HepG2 (cell line): Measurements from ENCODE around the gene MAP3K5. TPM values are rescaled to one million over a fixed set of nuclear protein-coding genes. Genes with fewer than 3 reads are reported as not detected.

Experiments
- ATAC-seq: fragments of 200-7000 bp; cut with Tn5 transposase; 3 replicates; pipeline ENCODE4 v1.9.1; 2020; ENCODE audit warnings: mild to moderate bottlenecking, moderate library complexity
- BruUV-seq: library from RNA; stranded (reverse); fragments of 400-500 nt; replicated peaks from 2 replicates; lab custom pipeline; 2021; lab: Mats Ljungman, UMichigan
- CTCF ChIA-PET: fragments of 300-600 bp; formaldehyde crosslinking; extraction: SDS; loops from one replicate; lab custom pipeline; 2021; ENCODE audit warnings: low total read pairs, inconsistent platforms, low intra/inter-chr PET ratio; lab: Yijun Ruan, JAX
- POLR2A ChIA-PET: fragments of 350-600 bp; sonication (Branson Sonifier 250); formaldehyde crosslinking; loops from one replicate; lab custom pipeline; 2020; ENCODE audit warnings: antibody characterized with exemption, inconsistent platforms; lab: Yijun Ruan, JAX
- DNase-seq: peaks from one replicate; pipeline ENCODE4 v3.0.0-alpha.2; 2015; ENCODE audit warnings: low spot score
- FAIRE-seq: peaks from 3 replicates; lab custom pipeline; 2011; peaks lifted over from hg19 to GRCh38; lab: Jason Lieb, UNC
- H2AFZ ChIP-seq: one replicate; pipeline ENCODE4 v1.6.1; 2011; ENCODE audit warnings: low read length, inconsistent platforms
- H3K27ac ChIP-seq: fragments of 300-600 bp; 3 replicates; pipeline ENCODE4 v1.8.0; 2011; ENCODE audit warnings: mixed run types, mild to moderate bottlenecking, mixed read lengths, low read length, inconsistent platforms; ENCODE audit not compliant: insufficient read depth; ENCODE audit errors: extremely low read length
- H3K27me3 ChIP-seq, 2 experiments: fragments of 200-600 bp in 1 of 2; 2 replicates in 1 of 2; 3 replicates in 1 of 2; pipeline versions ENCODE4 v1.6.0 to v1.8.0; 2011; ENCODE audit warnings: low read length in 2 of 2, mild to moderate bottlenecking in 2 of 2, moderate library complexity in 2 of 2, inconsistent platforms in 1 of 2; ENCODE audit not compliant: insufficient read depth in 2 of 2, control insufficient read depth in 1 of 2
- H3K36me3 ChIP-seq, 2 experiments: fragments of 200-600 bp in 1 of 2; replicated peaks in 1 of 2; 2 replicates in 1 of 2; 3 replicates in 1 of 2; pipeline versions ENCODE4 v1.5.1 to v1.8.0; 2011; ENCODE audit warnings: low read length in 2 of 2, inconsistent platforms in 1 of 2; ENCODE audit not compliant: insufficient read depth in 2 of 2, control insufficient read depth in 1 of 2
- H3K4me1 ChIP-seq: 2 replicates; pipeline ENCODE4 v1.5.1; 2012; ENCODE audit warnings: low read length, inconsistent platforms; ENCODE audit not compliant: insufficient read depth
- H3K4me2 ChIP-seq: 2 replicates; pipeline ENCODE4 v1.6.0; 2011; ENCODE audit warnings: low read depth, low read length, inconsistent platforms
- H3K4me3 ChIP-seq, 3 experiments: fragments of 200-600 bp in 1 of 3; sonication (generic), shearing (Covaris generic) in 1 of 3; replicated peaks in 1 of 3; 2 replicates each; pipeline ENCODE4 v1.5.1; 2011 to 2016; ENCODE audit warnings: low read length in 3 of 3, inconsistent platforms in 2 of 3, low read depth in 2 of 3, mild to moderate bottlenecking in 2 of 3, control low read depth in 1 of 3, mixed read lengths in 1 of 3; ENCODE audit not compliant: insufficient read depth in 1 of 3
- H3K79me2 ChIP-seq: one replicate; pipeline ENCODE4 v1.6.1; 2011; ENCODE audit warnings: low read length, inconsistent platforms; ENCODE audit not compliant: insufficient read depth
- H3K9ac ChIP-seq: 2 replicates; pipeline ENCODE4 v1.6.0; 2011; ENCODE audit warnings: mild to moderate bottlenecking, low read depth, low read length, inconsistent platforms; ENCODE audit not compliant: insufficient read depth
- H3K9me3 ChIP-seq: 2 replicates; pipeline ENCODE4 v1.5.1; 2012; ENCODE audit warnings: mild to moderate bottlenecking, low read length
- H4K20me1 ChIP-seq: 2 replicates; pipeline ENCODE4 v1.6.0; 2011; ENCODE audit warnings: inconsistent platforms, mild to moderate bottlenecking, low read length, moderate library complexity; ENCODE audit not compliant: insufficient read depth
- EEA1 ChIP-seq: sonication (generic); formaldehyde crosslinking; IDR thresholded peaks from 2 replicates; pipeline ENCODE4 v1.5.1; 2020; ENCODE audit warnings: mild to moderate bottlenecking, missing genetic modification reagents, borderline replicate concordance
- FOXJ3 ChIP-seq: sonication (generic); formaldehyde crosslinking; IDR thresholded peaks from 2 replicates; pipeline ENCODE4 v1.4.0; 2020; ENCODE audit warnings: missing genetic modification reagents, mild to moderate bottlenecking, borderline replicate concordance
- KMT2B ChIP-seq: IDR thresholded peaks from 2 replicates; pipeline ENCODE4 v1.6.1; 2016; ENCODE audit warnings: missing genetic modification reagents, missing compliant biosample characterization
- MAFF ChIP-seq: IDR thresholded peaks from 2 replicates; pipeline ENCODE4 v1.6.1; 2011; ENCODE audit warnings: low read depth, low read length, improper control_type of control experiment
- MAFK ChIP-seq, 2 experiments: IDR thresholded peaks in 1 of 2; conservative IDR thresholded peaks in 1 of 2; 2 replicates each; pipeline ENCODE4 v1.6.1; 2011; ENCODE audit warnings: improper control_type of control experiment in 2 of 2, low read length in 2 of 2
- SMAD3 ChIP-seq: sonication (generic); formaldehyde crosslinking; IDR thresholded peaks from 2 replicates; pipeline ENCODE4 v1.4.0; 2020; ENCODE audit warnings: missing genetic modification reagents
- TMF1 ChIP-seq: sonication (generic); formaldehyde crosslinking; IDR thresholded peaks from 2 replicates; pipeline ENCODE4 v1.8.1; 2022; ENCODE audit warnings: low read depth, missing genetic modification reagents
- ZBTB8A ChIP-seq: sonication (generic); formaldehyde crosslinking; IDR thresholded peaks from 2 replicates; pipeline ENCODE4 v1.4.0; 2020; ENCODE audit warnings: mild to moderate bottlenecking, low read depth, missing genetic modification reagents, borderline replicate concordance
- ZFX ChIP-seq: sonication (generic); formaldehyde crosslinking; IDR thresholded peaks from 2 replicates; pipeline ENCODE4 v1.4.0; 2020; ENCODE audit warnings: mild to moderate bottlenecking, low read depth, missing genetic modification reagents, moderate library complexity
- WGBS: methylation state at CpG from one replicate; pipeline ENCODE4 v1.1.6; 2017; ENCODE audit warnings: low lambda C conversion rate; 5-methylcytosine and 5-hydroxymethylcytosine counted together
- in situ Hi-C: cut with HindIII; loops from 2 replicates; pipeline ENCODE4 v1.10.0; 2017; ENCODE audit warnings: low pct_unique_long_range_greater_than_20kb; ENCODE audit not compliant: extremely low pct_ligation_motif_present
- intact Hi-C: fragments of 100-400 bp; cut with micrococcal nuclease; formaldehyde crosslinking; loops from one replicate; pipeline ENCODE4 v1.10.0; 2022; ENCODE audit not compliant: unreplicated experiment
- polyA plus RNA-seq, 8 experiments: library from polyadenylated mRNA; depleted of rRNA in 3 of 8; stranded (reverse) in 7 of 8; unstranded in 1 of 8; fragments of >200 nt; fragmentation: Illumina TruSeq in 4 of 8; extraction: Trizol in 4 of 8; gene quantifications; 2 replicates each; pipeline versions ENCODE4 v1.2.1 to v1.2.3, GENCODE V29; 2011 to 2016; ENCODE audit warnings: low read depth in 4 of 8, missing spikeins in 1 of 8, mixed read lengths in 1 of 8; ENCODE audit not compliant: insufficient read depth in 1 of 8
- total RNA-seq, 5 experiments: library from RNA; depleted of rRNA; stranded (reverse); fragments of >200 nt; fragmentation: Illumina TruSeq; extraction: Trizol; gene quantifications; 2 replicates each; pipeline ENCODE4 v1.2.3, GENCODE V29; 2016; ENCODE audit warnings: low read depth in 1 of 5
- TF ChIP-seq, protein P1 (sequence below): sonication (generic); formaldehyde crosslinking; IDR thresholded peaks from 2 replicates; pipeline ENCODE4 v1.5.0; 2020; ENCODE audit warnings: missing genetic modification reagents, mild to moderate bottlenecking, borderline replicate concordance

The MAP3K5 gene
- total and polyA plus RNA-seq, 2 of the 13 experiments (the other 11 are each of a cell fraction or from before 2014, with no cell fraction given): not detected

GRCh38 chr6:136720045-136720770 lies 72.1 kb downstream of the MAP3K5 start:
- ChIA-PET POLR2A (no interaction called here), CTCF (no interaction called here)
- Histone ChIP-seq H3K9ac (no peak overlapping the region), H3K9me3 (no peaks in the 10 kb centered on the region; the same call in 1 of the 2 replicates), H3K4me1 (no peaks in the 10 kb centered on the region), H3K79me2 (no peaks in the 10 kb centered on the region), H3K27me3 (no peaks in the 10 kb centered on the region; a peak in 1 of 5 replicates), H3K4me2 (no peak overlapping the region), H2AFZ (no peak overlapping the region), H4K20me1 (no peaks in the 10 kb centered on the region), H3K36me3 (no peaks in the 10 kb centered on the region), H3K4me3 (no peak overlapping the region), H3K27ac (no peak overlapping the region)
- intact Hi-C loops (no loop called here), in situ Hi-C loops (no loop called here)
- BruUV-seq: no TSS peak
- FAIRE-seq: no peak
- no peak for DNase-seq
- no peak for TF ChIP-seq ZBTB8A (CRISPR knock-in tag)
- peak; percentile 98 for TF ChIP-seq MAFK (conservative IDR thresholded peaks at IDR 0.05 in 1 of 2, IDR thresholded peaks at IDR 0.05 in 1 of 2; ENCODE audit: low read length in 2 of 2)
- TF ChIP-seq MAFF: peak; percentile 98
- TF ChIP-seq, protein P1, sequence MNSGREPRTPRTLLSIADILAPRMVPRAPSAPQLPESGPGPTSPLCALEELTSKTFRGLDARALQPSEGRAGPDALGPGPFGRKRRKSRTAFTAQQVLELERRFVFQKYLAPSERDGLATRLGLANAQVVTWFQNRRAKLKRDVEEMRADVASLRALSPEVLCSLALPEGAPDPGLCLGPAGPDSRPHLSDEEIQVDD (CRISPR knock-in tag): no peak
- no peak for TF ChIP-seq EEA1 (CRISPR knock-in tag)
- no peak for ATAC-seq
- WGBS: 39% methylated on average over 13 of the region's 13 CpGs

- intact Hi-C loops: no loop called here
- BruUV-seq: no TSS peak
- FAIRE-seq (no peak), DNase-seq (no peak), ATAC-seq (no peak)
- Histone ChIP-seq H2AFZ (no peak overlapping the region), H3K36me3 (no peaks in the 10 kb centered on the region), H3K4me1 (no peaks in the 10 kb centered on the region), H3K9ac (no peak overlapping the region), H3K9me3 (no peaks in the 10 kb centered on the region; the same call in 1 of the 2 replicates), H3K27me3 (no peaks in the 10 kb centered on the region; a peak in 1 of 5 replicates), H3K27ac (no peak overlapping the region), H3K4me2 (no peak overlapping the region), H4K20me1 (no peaks in the 10 kb centered on the region), H3K79me2 (no peaks in the 10 kb centered on the region), H3K4me3 (no peak overlapping the region)
- 5% methylated on average over 2 of the region's 2 CpGs for WGBS
- in situ Hi-C loops: no loop called here
- CTCF ChIA-PET: no interaction called here
- no peak for TF ChIP-seq SMAD3 (CRISPR knock-in tag)
- TF ChIP-seq ZFX (CRISPR knock-in tag): no peak
- no peak for TF ChIP-seq FOXJ3 (CRISPR knock-in tag)
- TF ChIP-seq TMF1: no peak
- no peak for TF ChIP-seq KMT2B
- TF ChIP-seq, all 625 proteins: peak for 0
- POLR2A ChIA-PET: no interaction called here
Observed at GRCh38 chr6:136719280-136720044, 72.8 kb downstream of the MAP3K5 start.
